OCI-LY7 (cell line): ENCODE data around the gene ANKRD63.
A peak's percentile ranks its signal among the peaks of the same experiment; 100 is the strongest.

ENCODE experiments used
- EZH2phosphoT487 ChIP-seq: fragments of 200-600 bp; sonication (generic); IDR thresholded peaks from 2 replicates; pipeline ENCODE4 v1.6.1; 2018; ENCODE audit warnings: low read depth, borderline replicate concordance, mild to moderate bottlenecking, mixed run types, antibody characterized with exemption, low read length, moderate library complexity, mixed read lengths
- TF ChIP-seq, protein P1 (sequence below): fragments of 200-600 bp; sonication (generic); conservative IDR thresholded peaks from 2 replicates; pipeline ENCODE4 v1.5.1; 2014; ENCODE audit warnings: mild to moderate bottlenecking, antibody characterized with exemption, low read length, moderate library complexity, mixed read lengths

- TF ChIP-seq, protein P1, sequence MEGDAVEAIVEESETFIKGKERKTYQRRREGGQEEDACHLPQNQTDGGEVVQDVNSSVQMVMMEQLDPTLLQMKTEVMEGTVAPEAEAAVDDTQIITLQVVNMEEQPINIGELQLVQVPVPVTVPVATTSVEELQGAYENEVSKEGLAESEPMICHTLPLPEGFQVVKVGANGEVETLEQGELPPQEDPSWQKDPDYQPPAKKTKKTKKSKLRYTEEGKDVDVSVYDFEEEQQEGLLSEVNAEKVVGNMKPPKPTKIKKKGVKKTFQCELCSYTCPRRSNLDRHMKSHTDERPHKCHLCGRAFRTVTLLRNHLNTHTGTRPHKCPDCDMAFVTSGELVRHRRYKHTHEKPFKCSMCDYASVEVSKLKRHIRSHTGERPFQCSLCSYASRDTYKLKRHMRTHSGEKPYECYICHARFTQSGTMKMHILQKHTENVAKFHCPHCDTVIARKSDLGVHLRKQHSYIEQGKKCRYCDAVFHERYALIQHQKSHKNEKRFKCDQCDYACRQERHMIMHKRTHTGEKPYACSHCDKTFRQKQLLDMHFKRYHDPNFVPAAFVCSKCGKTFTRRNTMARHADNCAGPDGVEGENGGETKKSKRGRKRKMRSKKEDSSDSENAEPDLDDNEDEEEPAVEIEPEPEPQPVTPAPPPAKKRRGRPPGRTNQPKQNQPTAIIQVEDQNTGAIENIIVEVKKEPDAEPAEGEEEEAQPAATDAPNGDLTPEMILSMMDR: peak; percentile 99
- no peak for TF ChIP-seq EZH2phosphoT487
Measured at GRCh38 chr15:40279437-40280141, 3.3 kb downstream of the ANKRD63 start.
